ENCODE data around the gene ZNF705A.
"Not testable (repeated sequence)": the region's sequence is repeated elsewhere in the genome, so short reads cannot be mapped to it uniquely, and the experiment has no call there.

The ZNF705A gene

GRCh38 chr12:8184206-8184605 is 27.4 kb downstream of the ZNF705A start:
- DNase-seq (ENCODE audit: low read depth in 2 of 2) = not testable (repeated sequence)

GRCh38 chr12:8188088-8188487 is 31.3 kb downstream of the ZNF705A start:
- not testable (repeated sequence) for DNase-seq (ENCODE audit: low read depth in 2 of 2)

GRCh38 chr12:8197685-8198308 is 41.0 kb downstream of the ZNF705A start:
- DNase-seq (ENCODE audit: low read depth in 2 of 2) = not testable (repeated sequence)

GRCh38 chr12:8218711-8219382 is 62.0 kb downstream of the ZNF705A start:
- DNase-seq (ENCODE audit: low read depth in 2 of 2) = not testable (repeated sequence)

GRCh38 chr12:8221375-8221774 is 64.6 kb downstream of the ZNF705A start:
- DNase-seq (ENCODE audit: low read depth in 2 of 2) = not testable (repeated sequence)

GRCh38 chr12:8221844-8222243 is 65.0 kb downstream of the ZNF705A start:
- DNase-seq (ENCODE audit: low read depth in 2 of 2) = not testable (repeated sequence)

- DNase-seq (ENCODE audit: low read depth in 2 of 2) = not testable (repeated sequence)
Measured at GRCh38 chr12:8222303-8222702, 65.5 kb downstream of the ZNF705A start.

GRCh38 chr12:8223646-8224045 is 66.8 kb downstream of the ZNF705A start:
- DNase-seq (ENCODE audit: low read depth in 2 of 2) = not testable (repeated sequence)

GRCh38 chr12:8224782-8225181 is 68.0 kb downstream of the ZNF705A start:
- not testable (repeated sequence) for DNase-seq (ENCODE audit: low read depth in 2 of 2)

GRCh38 chr12:8226355-8226754 is 69.5 kb downstream of the ZNF705A start:
- no peak for DNase-seq (ENCODE audit: low read depth in 2 of 2)

GRCh38 chr12:8226992-8227731 is 70.3 kb downstream of the ZNF705A start, which contains the start of gene FAM90A1:
TSS of gene FAM90A1 (minus strand) at chr12:8227618. CDS start at chr12:8224832, 2,786 bp downstream.
- DNase-seq (ENCODE audit: low read depth in 2 of 2) = not testable (repeated sequence)

GRCh38 chr12:8227732-8228077 is 70.9 kb downstream of the ZNF705A start:
- DNase-seq (ENCODE audit: low read depth in 2 of 2) = not testable (repeated sequence)

GRCh38 chr12:8228607-8229006 is 71.8 kb downstream of the ZNF705A start:
- not testable (repeated sequence) for DNase-seq (ENCODE audit: low read depth in 2 of 2)

GRCh38 chr12:8229486-8229885 is 72.7 kb downstream of the ZNF705A start:
- DNase-seq (ENCODE audit: low read depth in 2 of 2) = not testable (repeated sequence)
